ENCODE measurements around the gene SHANK3. TPM values are rescaled to one million over a fixed set of nuclear protein-coding genes. Genes with fewer than 3 reads are reported as not detected.

The SHANK3 gene
- total RNA-seq (under 1 TPM in 1 of 2 donors, not detected in 1; 0.07 TPM), total RNA-seq (0 to 0.12 reads per million in 2 donors)

DNA sequence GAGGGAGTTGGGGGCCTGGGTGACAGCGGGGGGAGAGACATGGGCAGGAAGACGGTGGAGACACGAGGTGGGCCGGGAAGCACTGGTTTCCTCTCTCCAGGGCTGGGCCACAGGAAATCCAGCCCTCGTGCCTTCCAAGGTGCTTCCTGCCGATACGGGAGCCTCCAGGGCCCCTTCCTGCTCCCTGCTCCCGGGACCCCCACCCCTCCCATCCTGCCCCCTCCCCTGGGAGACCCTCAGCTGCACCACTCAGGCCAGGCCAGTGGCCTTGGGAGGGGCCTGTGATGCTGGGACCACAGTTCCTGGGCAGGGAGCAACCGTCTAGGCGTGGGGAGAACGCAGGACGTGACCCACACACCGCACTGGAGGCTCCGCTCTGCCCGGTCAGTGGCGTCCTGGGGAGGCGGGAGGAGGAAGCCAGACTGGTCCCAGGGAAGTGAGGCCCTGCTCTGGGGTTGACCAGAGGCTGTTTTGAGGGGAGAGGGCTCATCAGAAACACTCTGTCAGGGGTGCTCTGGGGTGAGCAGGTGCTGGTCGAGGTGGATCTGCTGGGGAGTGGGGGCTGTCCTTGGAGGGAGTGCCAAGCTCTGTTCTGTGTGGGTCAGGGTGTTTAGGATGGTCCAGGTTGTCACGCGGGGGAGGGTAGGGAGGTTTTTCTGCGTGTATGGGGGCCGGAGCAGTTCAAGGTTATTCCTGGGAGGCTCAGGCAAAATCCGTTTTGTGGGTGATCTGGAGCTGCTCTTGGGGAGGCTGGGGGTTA lies at the start of gene SHANK3:
Gene SHANK3, plus strand, starts transcription at position 353 of the 760 bp plus-strand sequence.
- Mint-ChIP-seq H3K4me3 (peak within 1 kb of the TSS; percentile 87), H3K36me3 (ENCODE audit: low read depth) (peaks cover 14% of the 10 kb centered on the region), H3K4me1 (peaks cover 28% of the 10 kb centered on the region), H3K27me3 (peaks cover 52% of the 10 kb centered on the region), H3K27ac (no peak within 1 kb of the TSS)
- no peaks in the 10 kb centered on the region for H3K9me3 ChIP-seq (ENCODE audit: control insufficient read depth, low read length, poor library complexity, severe bottlenecking)
- no peak for ATAC-seq
- no peak for DNase-seq

DNA sequence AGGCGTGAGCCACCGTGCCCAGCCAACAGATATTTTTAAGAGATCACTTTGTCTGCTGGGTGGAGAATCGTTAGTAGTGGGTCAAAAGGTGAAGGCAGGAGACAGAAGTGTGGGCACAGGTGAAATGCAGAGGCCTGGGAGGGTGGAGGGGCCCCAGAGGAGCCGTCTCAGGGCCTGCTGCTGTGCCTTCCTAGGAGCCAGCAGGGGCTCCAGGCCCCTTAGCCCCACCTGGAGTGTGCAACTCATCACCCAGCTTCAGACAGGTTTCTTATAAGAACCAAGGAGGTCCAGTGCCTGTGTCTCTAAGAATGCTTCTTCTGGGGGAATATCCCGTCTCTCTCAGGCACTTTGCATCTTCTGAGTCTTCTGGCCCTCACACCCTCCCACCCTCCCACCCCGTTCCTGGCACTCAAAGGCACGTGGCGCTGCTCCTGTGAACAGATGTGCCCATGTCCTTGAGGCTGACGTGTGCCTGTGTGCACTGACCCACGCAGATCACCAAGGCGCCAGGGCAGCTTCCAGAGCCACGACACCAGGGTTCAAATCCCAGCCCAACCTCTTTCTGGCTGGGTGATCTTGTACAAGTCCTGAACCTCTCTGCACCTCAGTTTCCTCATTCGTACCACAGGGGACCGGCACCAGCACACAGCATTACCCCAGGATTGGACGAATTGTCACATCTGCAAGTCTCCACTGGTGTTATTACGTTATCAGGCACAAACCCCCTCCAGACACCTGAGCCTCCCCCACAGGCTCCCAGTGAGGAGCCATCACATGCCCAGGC lies 48.1 kb upstream of the SHANK3 start:
- H3K36me3 Mint-ChIP-seq (ENCODE audit: low read depth), result peaks cover 5% of the 10 kb centered on the region
- H3K9me3 ChIP-seq (ENCODE audit: control insufficient read depth, low read length, poor library complexity, severe bottlenecking), result no peaks in the 10 kb centered on the region
- H3K4me3 Mint-ChIP-seq, result peak overlapping the region; percentile 59
- H3K27ac Mint-ChIP-seq, result peak overlapping the region; percentile 73
- ATAC-seq, result no peak
- no peaks in the 10 kb centered on the region for H3K27me3 Mint-ChIP-seq
- H3K4me1 Mint-ChIP-seq, result peaks cover 31% of the 10 kb centered on the region
- no peak for DNase-seq

DNA sequence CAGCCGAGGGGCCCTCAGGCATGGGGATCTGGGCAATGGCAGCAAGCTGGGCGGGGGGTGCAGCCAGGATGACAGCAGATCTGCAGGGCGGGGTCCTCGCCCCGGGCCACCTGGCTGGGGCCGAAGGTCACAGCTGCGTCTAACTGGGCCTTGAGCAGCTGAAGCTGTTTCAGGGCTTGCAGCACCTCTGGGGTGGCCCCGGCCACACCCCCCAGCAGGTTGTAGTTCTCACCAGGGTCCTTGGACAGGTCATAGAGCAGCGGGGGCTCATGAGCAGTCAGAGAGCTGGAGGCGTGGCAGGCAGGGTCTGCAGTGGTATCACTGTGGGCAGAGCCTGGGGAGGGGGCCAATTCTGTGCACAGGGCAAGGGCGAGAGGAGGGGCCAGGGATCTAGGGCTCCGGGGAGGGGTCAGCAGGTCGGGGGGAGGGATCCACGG lies 47.5 kb upstream of the SHANK3 start:
- Mint-ChIP-seq H3K27ac (peak overlapping the region; percentile 29), H3K4me1 (peaks cover 35% of the 10 kb centered on the region), H3K36me3 (ENCODE audit: low read depth) (peaks cover 5% of the 10 kb centered on the region), H3K27me3 (no peaks in the 10 kb centered on the region), H3K4me3 (no peak overlapping the region)
- ATAC-seq, result no peak
- DNase-seq, result no peak
- H3K9me3 ChIP-seq (ENCODE audit: control insufficient read depth, low read length, poor library complexity, severe bottlenecking), result no peaks in the 10 kb centered on the region

DNA sequence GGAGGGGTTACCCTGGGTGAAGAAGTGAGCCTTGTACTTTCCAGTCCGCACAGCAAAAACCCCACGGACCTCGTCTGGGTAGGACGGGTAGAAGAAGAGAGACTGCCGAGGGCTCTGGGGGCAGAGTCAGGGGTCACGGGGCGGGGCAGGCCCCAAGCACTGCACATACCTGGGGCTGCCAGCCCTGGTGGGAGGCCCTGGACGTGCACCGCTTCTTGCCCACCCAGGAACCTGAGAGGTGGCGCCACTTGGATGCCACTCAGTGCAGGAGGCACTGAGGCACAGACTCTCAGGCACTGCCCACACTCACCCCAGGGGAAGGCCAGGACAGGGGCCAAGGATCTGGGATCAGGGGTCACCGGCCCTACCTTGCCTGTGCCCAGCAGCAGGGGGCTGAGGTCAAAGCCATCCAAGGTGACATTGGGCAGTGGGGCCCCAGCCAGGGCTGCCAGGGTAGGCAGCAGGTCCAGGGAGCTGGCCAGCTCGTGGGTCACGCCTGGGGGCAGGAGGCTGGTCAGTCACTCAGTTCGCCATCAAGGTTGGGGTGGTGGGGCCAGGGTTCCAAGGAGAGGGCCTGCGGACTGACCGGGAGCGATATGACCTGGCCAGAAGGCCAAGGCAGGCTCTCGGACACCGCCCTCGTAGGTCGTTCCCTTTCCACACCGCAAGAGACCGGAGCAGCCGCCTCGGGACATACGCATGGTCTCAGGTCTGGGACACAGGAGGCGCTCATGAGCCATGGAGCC lies 46.9 kb upstream of the SHANK3 start:
- Mint-ChIP-seq H3K27me3 (no peaks in the 10 kb centered on the region), H3K27ac (peak overlapping the region; percentile 29), H3K36me3 (ENCODE audit: low read depth) (peaks cover 5% of the 10 kb centered on the region), H3K4me1 (peaks cover 35% of the 10 kb centered on the region), H3K4me3 (peak overlapping the region; percentile 19)
- ATAC-seq (no peak), DNase-seq (no peak)
- no peaks in the 10 kb centered on the region for H3K9me3 ChIP-seq (ENCODE audit: control insufficient read depth, low read length, poor library complexity, severe bottlenecking)

DNA sequence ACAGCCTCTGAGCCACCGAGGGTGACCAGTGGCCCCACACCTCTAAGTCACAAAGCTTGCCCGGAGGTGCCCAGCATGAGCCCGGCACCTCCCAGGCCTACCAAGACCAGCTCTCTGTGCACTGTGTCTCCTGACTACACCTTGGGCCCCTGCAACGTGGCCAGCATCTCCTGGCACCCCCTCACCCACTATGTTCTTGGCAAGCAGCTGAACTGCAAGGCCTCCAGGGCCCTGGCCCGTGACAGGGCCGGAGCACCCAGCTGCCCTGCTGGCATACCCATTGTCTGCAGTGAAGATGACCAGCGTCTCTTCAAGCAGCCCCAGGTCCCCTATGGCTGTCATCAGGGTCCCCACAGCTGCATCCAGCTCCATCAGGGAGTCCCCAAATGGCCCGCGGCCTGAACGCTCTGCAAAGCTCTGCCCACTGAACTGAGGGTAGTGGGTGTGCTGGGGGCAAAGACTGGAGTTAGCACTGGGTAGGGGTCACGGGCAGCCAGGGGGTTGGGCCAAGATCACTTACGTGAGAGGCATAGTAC lies 46.2 kb upstream of the SHANK3 start:
- DNase-seq (no peak), ATAC-seq (no peak)
- Mint-ChIP-seq H3K4me1 (peaks cover 28% of the 10 kb centered on the region), H3K27me3 (no peaks in the 10 kb centered on the region), H3K27ac (peak overlapping the region; percentile 34), H3K36me3 (ENCODE audit: low read depth) (peaks cover 5% of the 10 kb centered on the region), H3K4me3 (peak overlapping the region; percentile 86)
- no peaks in the 10 kb centered on the region for H3K9me3 ChIP-seq (ENCODE audit: control insufficient read depth, low read length, poor library complexity, severe bottlenecking)

DNA sequence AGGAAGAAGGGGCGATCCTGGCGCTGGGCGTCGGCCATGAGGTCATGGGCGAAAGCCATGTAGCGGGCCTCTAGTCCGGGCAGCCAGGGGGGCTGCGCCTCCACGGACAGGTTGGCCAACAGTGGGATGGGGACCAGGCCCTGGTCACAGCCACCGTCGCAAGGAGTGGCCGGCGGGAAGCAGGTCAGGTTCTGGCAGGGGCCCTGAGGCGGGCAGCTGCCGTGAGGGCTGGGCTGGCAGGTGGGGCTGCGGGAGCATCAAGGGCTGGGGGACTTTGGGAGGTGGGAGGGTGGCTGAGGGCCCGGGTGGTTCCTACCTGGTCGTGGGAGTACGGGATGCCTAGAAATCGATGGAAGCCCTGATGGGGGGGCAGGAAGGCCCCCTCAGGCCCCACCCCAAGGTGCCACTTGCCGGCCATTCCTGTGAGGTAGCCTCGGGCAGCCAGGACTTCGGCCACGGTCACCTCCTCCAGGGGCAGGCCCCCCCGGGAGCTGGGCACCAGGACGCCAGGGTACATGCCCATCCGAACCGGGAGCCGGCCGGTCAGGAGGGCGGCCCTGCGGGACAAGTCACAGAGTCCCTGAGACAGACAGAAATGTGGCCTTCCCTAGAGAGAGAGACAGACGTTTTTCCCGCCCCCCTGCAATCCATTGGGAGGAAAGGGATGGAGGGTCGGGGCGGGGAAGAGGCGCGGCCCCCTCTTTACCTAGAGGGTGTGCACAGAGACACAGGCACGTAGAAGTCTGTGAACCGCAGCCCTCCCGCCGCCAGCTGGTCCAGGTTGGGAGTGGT lies 45.6 kb upstream of the SHANK3 start:
- H3K27ac Mint-ChIP-seq, result peak overlapping the region; percentile 97
- H3K4me1 Mint-ChIP-seq, result peaks cover 22% of the 10 kb centered on the region
- H3K9me3 ChIP-seq (ENCODE audit: control insufficient read depth, low read length, poor library complexity, severe bottlenecking), result no peaks in the 10 kb centered on the region
- ATAC-seq (no peak), DNase-seq (no peak)
- H3K36me3 Mint-ChIP-seq (ENCODE audit: low read depth), result peaks cover 5% of the 10 kb centered on the region
- H3K4me3 Mint-ChIP-seq, result peak overlapping the region; percentile 96
- no peaks in the 10 kb centered on the region for H3K27me3 Mint-ChIP-seq

DNA sequence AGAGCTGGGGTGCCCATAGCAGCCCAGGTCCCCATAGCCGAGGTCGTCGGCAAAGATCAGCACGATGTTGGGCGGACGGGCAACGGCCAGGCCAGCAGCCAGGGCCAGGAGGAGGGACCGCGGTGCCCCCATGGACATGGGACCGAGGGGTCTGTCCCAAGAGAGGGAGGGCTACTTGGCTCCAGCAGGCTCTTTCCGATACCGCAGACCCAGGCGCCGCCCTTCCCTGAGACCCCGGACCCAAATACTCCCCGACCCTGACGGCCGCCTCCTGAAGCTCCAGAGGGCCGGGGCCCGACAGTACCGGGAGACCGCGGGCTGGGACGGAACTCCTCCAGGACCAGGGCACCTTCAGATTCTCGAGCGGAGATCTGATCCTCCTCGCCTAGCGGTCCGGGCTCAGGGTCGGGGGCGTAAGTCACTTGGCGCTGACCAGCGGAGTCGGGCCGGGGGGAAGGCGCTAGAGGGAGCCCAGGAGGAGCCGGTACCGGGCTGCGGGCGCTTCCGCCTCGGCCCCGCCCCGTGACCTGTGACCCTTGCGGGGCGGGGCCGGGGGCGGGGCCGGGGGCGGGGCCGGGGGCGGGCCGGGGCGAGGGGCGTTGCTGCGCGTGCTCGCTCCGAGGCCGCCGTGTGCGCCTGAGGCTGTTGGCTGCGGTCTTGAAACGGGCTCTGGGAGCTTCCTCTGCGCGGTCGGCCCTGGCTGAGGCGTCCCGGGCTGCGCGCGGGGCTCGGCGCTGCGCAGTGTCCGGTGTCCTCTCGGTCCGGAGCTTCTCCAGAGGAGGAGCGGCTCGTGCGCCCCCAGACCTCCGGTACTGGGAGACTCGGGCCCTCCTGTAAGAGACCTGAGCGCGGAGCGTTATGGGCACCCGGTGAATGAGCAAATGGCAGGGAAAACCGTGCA lies 44.7 kb upstream of the SHANK3 start, which contains the start of gene ARSA:
Gene ARSA, minus strand, starts transcription at position 511 of the 901 bp plus-strand sequence. Its CDS starts 373 bp downstream, at position 138.
- Mint-ChIP-seq H3K4me3 (peak within 1 kb of the TSS; percentile 96), H3K36me3 (ENCODE audit: low read depth) (peaks cover 5% of the 10 kb centered on the region), H3K27me3 (no peaks in the 10 kb centered on the region)

DNA sequence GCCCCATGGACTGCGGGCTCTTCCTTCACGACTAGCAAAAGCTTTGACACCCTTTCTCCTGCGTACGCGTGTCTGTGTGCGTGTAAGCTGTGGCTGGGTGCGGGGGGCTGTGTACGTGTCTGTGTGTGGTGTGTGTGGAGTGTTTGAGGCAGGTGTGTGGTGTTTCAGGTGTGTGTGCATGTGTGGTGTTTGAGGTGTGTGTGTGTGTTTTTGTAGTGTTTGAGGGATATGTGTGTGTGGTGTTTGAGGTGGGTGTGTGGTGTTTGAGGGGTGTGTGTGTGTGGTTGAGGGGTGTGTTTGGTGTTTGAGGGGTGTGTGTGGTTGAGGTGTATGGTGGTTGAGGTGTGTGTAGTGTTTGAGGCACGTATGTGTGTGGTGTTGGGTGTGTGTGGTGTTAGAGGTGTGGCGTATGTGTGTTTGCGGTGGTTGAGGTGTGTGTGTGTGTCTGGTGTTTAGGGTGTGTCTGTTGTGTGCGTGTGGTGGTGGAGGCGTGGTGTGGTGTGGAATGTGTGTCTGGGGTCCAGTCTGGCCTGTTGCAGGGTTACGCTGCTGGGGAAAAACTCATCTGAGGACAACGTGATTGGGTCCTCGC lies 44.0 kb upstream of the SHANK3 start:
- no peaks in the 10 kb centered on the region for H3K9me3 ChIP-seq (ENCODE audit: control insufficient read depth, low read length, poor library complexity, severe bottlenecking)
- H3K4me3 Mint-ChIP-seq, result peak overlapping the region; percentile 96
- peak overlapping the region; percentile 97 for H3K27ac Mint-ChIP-seq
- DNase-seq (no peak), ATAC-seq (no peak)
- peaks cover 19% of the 10 kb centered on the region for H3K4me1 Mint-ChIP-seq
- H3K27me3 Mint-ChIP-seq, result no peaks in the 10 kb centered on the region
- peaks cover 5% of the 10 kb centered on the region for H3K36me3 Mint-ChIP-seq (ENCODE audit: low read depth)

More for the DNA sequence above, 44.7 kb upstream of the SHANK3 start, which contains the start of gene ARSA:
- ATAC-seq (peak; percentile 93), DNase-seq (peak; percentile 58 to 76 (median 70))
- H3K27ac Mint-ChIP-seq, result peak within 1 kb of the TSS; percentile 97
- peaks cover 19% of the 10 kb centered on the region for H3K4me1 Mint-ChIP-seq
- no peaks in the 10 kb centered on the region for H3K9me3 ChIP-seq (ENCODE audit: control insufficient read depth, low read length, poor library complexity, severe bottlenecking)

DNA sequence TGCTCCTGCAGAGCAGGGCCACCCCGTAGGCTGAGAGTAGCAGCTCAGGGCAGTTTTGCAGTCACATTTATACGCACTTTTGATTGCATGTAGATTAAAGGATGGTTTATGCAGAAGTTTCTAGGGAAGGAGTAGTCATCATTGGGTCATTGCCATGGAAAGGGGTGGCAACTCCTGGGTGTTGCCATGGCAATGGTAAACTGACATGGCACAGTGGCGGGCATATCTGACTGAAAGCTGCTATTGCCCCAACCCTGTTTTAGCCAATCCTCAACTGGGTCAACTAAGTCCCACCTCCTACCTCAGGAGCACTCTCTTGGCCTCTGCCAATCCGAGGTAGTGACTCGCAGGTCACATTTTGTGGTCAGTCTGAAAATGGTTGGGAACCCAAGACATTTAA lies 42.2 kb upstream of the SHANK3 start:
- H3K9me3 ChIP-seq (ENCODE audit: control insufficient read depth, low read length, poor library complexity, severe bottlenecking), result no peaks in the 10 kb centered on the region
- DNase-seq, result no peak
- H3K4me1 Mint-ChIP-seq, result peaks cover 19% of the 10 kb centered on the region
- no peak overlapping the region for H3K27ac Mint-ChIP-seq
- H3K4me3 Mint-ChIP-seq, result no peak overlapping the region
- no peaks in the 10 kb centered on the region for H3K27me3 Mint-ChIP-seq
- H3K36me3 Mint-ChIP-seq (ENCODE audit: low read depth), result peaks cover 5% of the 10 kb centered on the region
- no peak for ATAC-seq

DNA sequence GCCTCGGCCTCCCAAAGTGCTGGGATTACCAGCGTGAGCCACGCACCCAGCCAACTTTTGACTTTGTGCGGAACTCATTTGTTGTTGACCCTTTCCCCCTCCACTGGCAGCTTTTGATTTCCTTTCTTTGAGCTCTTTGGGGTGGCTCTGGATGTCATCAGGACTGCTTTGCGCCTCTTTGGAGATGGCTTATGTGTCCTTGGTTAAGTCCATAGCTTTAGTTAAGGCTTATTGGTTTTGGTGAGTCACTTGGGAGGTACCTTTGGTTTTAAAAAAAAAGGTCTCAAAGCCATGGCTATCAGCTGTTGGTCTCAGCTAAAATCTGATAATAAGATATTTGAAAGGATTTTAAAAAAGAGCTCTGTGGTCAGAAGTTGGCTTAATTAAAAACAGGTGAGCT lies 39.5 kb upstream of the SHANK3 start:
- no peaks in the 10 kb centered on the region for H3K9me3 ChIP-seq (ENCODE audit: control insufficient read depth, low read length, poor library complexity, severe bottlenecking)
- ATAC-seq (no peak), DNase-seq (no peak)
- peaks cover 16% of the 10 kb centered on the region for H3K4me1 Mint-ChIP-seq
- H3K36me3 Mint-ChIP-seq (ENCODE audit: low read depth), result peaks cover 5% of the 10 kb centered on the region
- H3K27me3 Mint-ChIP-seq, result no peaks in the 10 kb centered on the region
- H3K4me3 Mint-ChIP-seq, result no peak overlapping the region
- H3K27ac Mint-ChIP-seq, result no peak overlapping the region

DNA sequence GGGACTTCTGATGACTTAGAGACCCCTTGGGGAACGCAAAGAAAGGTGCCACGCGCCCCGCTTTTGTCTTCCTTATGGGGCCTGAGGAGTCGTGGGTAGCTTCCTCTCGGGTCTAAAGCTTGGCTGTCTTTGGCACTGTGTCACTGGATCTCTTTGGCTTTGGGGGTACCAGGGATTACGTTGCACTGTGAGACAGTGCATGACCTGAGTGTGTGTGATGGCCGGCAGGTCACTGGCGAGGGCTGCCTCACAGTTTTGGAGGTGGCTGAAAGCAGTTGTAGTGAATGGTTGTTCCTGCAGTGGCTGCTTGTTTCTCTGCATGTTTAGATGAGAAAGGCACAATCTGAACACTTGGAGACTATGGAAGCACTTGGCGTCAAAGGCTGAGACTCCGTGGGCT lies 38.9 kb upstream of the SHANK3 start:
- Mint-ChIP-seq H3K36me3 (ENCODE audit: low read depth) (peaks cover 1% of the 10 kb centered on the region), H3K27me3 (no peaks in the 10 kb centered on the region), H3K4me1 (peaks cover 10% of the 10 kb centered on the region), H3K27ac (no peak overlapping the region), H3K4me3 (no peak overlapping the region)
- ATAC-seq (no peak), DNase-seq (no peak)
- no peaks in the 10 kb centered on the region for H3K9me3 ChIP-seq (ENCODE audit: control insufficient read depth, low read length, poor library complexity, severe bottlenecking)
